ENCODE data around the gene NECAB3.

DNA sequence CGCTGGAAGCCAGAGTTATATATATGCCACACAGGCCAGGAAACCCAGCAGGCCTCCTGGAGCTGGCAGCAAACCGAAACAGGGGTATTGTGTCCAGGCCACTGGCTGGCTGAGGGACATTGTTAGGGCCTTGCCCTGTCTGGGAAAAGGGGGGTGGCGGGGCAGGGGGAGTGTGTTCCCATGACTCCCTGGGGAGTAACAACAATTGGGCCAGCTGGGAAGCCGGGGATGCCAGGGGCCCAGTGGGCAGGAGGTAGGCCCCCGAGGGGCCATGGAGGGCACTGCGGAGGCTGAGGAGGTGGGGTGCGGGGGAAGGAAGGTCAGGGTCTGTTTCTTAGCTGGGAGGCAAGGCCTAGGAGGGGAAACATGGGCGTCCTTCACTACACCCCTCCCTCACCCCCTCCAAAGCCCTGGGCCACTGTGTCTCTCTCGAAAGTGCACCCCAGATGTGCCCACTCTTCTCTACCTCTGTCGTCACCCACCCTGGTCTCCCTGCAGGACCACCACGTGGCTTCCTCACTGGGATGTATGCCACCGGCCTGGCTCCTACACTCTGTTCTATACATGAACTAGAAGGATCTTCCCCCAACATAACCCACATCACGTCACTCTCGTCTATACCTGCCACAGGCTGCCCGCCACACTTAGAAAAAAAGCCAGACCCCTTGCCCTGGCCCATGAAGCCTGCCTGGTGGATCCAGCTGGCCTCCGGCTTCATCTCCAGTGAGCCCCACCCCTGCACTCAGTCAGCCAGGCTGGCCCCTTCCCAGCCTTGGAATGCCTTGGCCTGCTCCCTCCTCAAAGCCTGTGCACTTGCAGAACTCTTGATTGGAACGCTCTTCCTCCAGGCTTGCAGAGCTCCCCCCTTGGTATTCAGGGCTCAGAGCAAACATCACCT is 19.8 kb upstream of the NECAB3 start:
- TF ChIP-seq, protein P1, sequence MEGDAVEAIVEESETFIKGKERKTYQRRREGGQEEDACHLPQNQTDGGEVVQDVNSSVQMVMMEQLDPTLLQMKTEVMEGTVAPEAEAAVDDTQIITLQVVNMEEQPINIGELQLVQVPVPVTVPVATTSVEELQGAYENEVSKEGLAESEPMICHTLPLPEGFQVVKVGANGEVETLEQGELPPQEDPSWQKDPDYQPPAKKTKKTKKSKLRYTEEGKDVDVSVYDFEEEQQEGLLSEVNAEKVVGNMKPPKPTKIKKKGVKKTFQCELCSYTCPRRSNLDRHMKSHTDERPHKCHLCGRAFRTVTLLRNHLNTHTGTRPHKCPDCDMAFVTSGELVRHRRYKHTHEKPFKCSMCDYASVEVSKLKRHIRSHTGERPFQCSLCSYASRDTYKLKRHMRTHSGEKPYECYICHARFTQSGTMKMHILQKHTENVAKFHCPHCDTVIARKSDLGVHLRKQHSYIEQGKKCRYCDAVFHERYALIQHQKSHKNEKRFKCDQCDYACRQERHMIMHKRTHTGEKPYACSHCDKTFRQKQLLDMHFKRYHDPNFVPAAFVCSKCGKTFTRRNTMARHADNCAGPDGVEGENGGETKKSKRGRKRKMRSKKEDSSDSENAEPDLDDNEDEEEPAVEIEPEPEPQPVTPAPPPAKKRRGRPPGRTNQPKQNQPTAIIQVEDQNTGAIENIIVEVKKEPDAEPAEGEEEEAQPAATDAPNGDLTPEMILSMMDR (IDR thresholded peaks at IDR 0.05; ENCODE audit: insufficient read depth, low read depth, low read length) = no peak
- TF ChIP-seq EZH2 (IDR thresholded peaks at IDR 0.05; ENCODE audit: insufficient read depth, low read length) = no peak
